Fibroblast of skin of left quadriceps (primary cell): ENCODE measurements around the gene RUVBL1.

ENCODE experiments used
- DNase-seq, 2 experiments: peaks; one replicate each; pipeline ENCODE4 v3.0.0-alpha.2; 2013; ENCODE audit warnings: low read depth in 2 of 2

The RUVBL1 gene

GRCh38 chr3:128133273-128133883 lies 9.8 kb upstream of the RUVBL1 start:
- DNase-seq, result peak; percentile 42 to 50

GRCh38 chr3:128131897-128132646 lies 8.5 kb upstream of the RUVBL1 start:
- DNase-seq, result no peak

- no peak for DNase-seq
Observed at GRCh38 chr3:128128251-128128650, 4.6 kb upstream of the RUVBL1 start.

GRCh38 chr3:128127236-128127635 lies 3.6 kb upstream of the RUVBL1 start:
- DNase-seq, result no peak

GRCh38 chr3:128123156-128123537 lies 465 bp downstream of the RUVBL1 start:
- DNase-seq, result no peak

- DNase-seq, result no peak
Observed at GRCh38 chr3:128122013-128122412, 1.6 kb downstream of the RUVBL1 start.

- no peak for DNase-seq
Observed at GRCh38 chr3:128113817-128114794, 9.5 kb downstream of the RUVBL1 start.

GRCh38 chr3:128112357-128112968 lies 11.1 kb downstream of the RUVBL1 start:
- peak; percentile 62 to 67 for DNase-seq

GRCh38 chr3:128111147-128111546 lies 12.5 kb downstream of the RUVBL1 start:
- no peak for DNase-seq

GRCh38 chr3:128107834-128108233 lies 15.8 kb downstream of the RUVBL1 start:
- DNase-seq, result no peak

- no peak for DNase-seq
Observed at GRCh38 chr3:128103136-128103676, 20.4 kb downstream of the RUVBL1 start.

- no peak for DNase-seq
Observed at GRCh38 chr3:128100638-128101037, 23.0 kb downstream of the RUVBL1 start.

- no peak for DNase-seq
Observed at GRCh38 chr3:128100161-128100560, 23.5 kb downstream of the RUVBL1 start.

- no peak for DNase-seq
Observed at GRCh38 chr3:128098234-128098633, 25.4 kb downstream of the RUVBL1 start.

- peak; percentile 48 to 51 for DNase-seq
Observed at GRCh38 chr3:128095222-128095703, 28.3 kb downstream of the RUVBL1 start.

GRCh38 chr3:128094295-128095151 lies 29.1 kb downstream of the RUVBL1 start:
- no peak for DNase-seq

- DNase-seq, result no peak
Observed at GRCh38 chr3:128091586-128091985, 32.0 kb downstream of the RUVBL1 start.

- DNase-seq, result no peak
Observed at GRCh38 chr3:128089135-128089534, 34.5 kb downstream of the RUVBL1 start.

GRCh38 chr3:128084675-128085021 lies 39.0 kb downstream of the RUVBL1 start:
- DNase-seq, result no peak

GRCh38 chr3:128083980-128084674 lies 39.5 kb downstream of the RUVBL1 start:
- no peak for DNase-seq
